ENCODE measurements around the gene SORCS1. TPM values are rescaled to one million over a fixed set of nuclear protein-coding genes. Genes with fewer than 3 reads are reported as not detected.

Gene SORCS1
- total RNA-seq, 2 experiments from 2014 or later: not detected

DNA sequence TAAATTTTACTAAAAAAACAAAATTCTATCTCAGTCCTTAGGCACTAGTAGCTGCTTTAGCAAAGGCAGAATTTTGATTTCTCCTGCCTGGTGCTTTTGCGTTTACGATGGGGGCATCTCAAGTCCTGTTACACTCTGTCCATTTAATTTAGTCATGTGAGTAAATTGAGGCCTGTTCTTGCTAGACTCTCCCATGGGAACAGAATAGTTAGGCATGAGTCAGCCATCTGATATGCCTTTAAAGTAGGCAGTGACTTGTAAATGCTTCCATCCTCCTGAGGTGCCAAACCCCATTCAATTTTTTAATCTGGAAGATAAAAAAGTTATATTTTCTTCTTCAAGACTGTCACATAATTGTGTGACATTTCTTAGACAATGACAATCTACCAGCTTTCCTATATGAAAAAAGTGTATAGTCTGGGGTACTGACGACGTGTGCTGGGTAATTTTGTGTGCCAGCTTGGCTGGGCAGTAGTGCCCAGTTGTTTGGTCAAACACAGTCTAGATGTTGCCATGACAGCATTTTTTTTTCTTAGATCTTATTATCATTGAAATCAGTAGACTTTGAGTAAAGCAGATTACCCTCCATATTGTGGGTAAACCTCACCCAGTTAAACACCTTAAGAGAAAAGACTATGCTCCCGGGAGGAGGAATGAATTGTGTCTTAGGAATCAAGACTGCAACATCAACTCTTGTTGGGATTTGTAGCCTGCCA, 603.4 kb downstream of the SORCS1 start:
- H3K4me1 Mint-ChIP-seq (ENCODE audit: low read depth): no peaks in the 10 kb centered on the region
- H3K27ac Mint-ChIP-seq: no peak overlapping the region
- H3K27me3 Mint-ChIP-seq (ENCODE audit: low read depth): no peaks in the 10 kb centered on the region
- no peak for DNase-seq
- POLR2A ChIA-PET: no interaction called here
- H3K36me3 Mint-ChIP-seq (ENCODE audit: low read depth): no peaks in the 10 kb centered on the region
- no peaks in the 10 kb centered on the region for H3K9me3 Mint-ChIP-seq (ENCODE audit: insufficient read depth)
- no peak overlapping the region for H3K4me3 Mint-ChIP-seq
- ATAC-seq: no peak
- CTCF ChIA-PET: no interaction called here

DNA sequence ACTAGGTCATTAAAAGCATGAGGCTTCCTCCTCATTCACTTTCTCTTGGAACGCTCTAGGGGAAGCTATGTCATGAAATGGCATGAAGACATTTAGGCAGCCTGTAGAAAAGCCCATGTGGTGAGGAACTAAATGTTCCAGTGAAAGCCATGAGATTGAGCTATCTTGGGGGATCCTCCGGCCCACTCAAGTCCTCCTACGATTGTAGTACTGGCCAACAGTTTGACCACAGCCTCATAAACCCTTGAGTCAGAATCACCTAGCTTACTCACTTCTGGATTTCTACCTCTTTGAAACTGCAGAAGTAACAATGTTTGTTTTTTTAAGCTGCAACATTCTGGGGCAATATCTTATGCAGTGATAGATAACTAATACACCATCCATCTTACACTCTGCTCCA, 605.1 kb downstream of the SORCS1 start:
- POLR2A ChIA-PET: no interaction called here
- CTCF ChIA-PET: no interaction called here
- Mint-ChIP-seq H3K4me3 (no peak overlapping the region), H3K9me3 (ENCODE audit: insufficient read depth) (no peaks in the 10 kb centered on the region), H3K4me1 (ENCODE audit: low read depth) (no peaks in the 10 kb centered on the region), H3K27me3 (ENCODE audit: low read depth) (no peaks in the 10 kb centered on the region), H3K27ac (no peak overlapping the region), H3K36me3 (ENCODE audit: low read depth) (no peaks in the 10 kb centered on the region)
- ATAC-seq: no peak
- DNase-seq: no peak

DNA sequence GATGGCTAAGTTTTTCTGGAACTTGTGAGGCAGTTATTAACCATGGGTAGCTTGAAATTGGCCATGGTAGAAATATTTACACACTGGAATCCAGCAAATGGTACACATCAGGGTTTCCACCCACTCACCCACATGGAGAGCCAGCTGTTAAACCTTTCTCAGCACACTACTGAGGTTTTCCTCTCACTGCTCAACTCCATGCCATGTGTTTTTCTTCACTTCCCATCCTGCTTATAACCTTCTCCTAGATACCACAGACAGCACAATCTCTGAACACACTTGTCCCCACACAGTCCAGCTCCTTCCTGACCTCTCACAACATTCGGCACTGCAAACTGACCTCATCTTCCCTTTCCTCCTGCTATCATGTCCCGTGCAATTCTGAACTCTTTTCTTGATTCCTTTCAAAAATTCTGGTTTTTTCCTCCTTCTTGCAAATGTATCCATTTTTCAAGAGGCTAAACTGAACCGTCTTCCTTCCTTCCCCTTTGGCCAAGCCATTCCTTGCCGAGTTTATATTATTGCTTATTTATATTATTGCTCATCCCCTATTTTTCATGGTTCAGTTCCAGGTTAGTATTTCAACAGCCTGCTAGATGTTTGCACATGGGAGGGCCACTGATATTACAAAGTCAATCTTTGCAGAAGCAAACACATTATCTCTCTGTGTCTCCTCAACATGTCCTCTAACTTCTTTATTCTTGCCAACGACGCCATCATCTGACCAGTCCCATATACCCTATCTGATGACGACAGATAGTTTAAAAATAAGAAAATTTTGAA, 606.4 kb downstream of the SORCS1 start:
- Mint-ChIP-seq H3K4me1 (ENCODE audit: low read depth) (no peaks in the 10 kb centered on the region), H3K27me3 (ENCODE audit: low read depth) (no peaks in the 10 kb centered on the region)
- CTCF ChIA-PET: no interaction called here

DNA sequence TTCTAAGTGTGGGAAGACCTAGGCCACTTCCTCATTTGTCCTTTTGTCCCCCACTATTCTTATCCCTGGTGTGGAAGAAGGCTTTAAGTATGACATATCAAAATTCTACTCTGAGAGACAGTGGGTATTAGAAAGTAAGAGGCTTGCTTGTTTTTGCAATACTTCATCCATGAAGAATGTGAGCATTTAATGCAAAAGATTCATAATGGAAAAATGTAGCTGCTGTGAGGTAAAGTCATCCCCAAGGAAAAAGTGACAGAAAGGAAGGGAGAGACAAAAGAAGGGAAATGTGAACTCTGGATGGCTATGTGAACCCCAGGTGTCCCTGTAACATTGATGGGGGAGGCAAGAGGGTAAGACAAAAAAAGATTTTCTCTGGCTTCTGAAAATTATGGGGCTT, 607.5 kb downstream of the SORCS1 start:
- Mint-ChIP-seq H3K4me1 (ENCODE audit: low read depth) (no peaks in the 10 kb centered on the region), H3K36me3 (ENCODE audit: low read depth) (no peaks in the 10 kb centered on the region), H3K27ac (no peak overlapping the region), H3K27me3 (ENCODE audit: low read depth) (no peaks in the 10 kb centered on the region), H3K4me3 (no peak overlapping the region), H3K9me3 (ENCODE audit: insufficient read depth) (no peaks in the 10 kb centered on the region)
- DNase-seq: no peak
- ChIA-PET POLR2A (no interaction called here), CTCF (no interaction called here)
- no peak for ATAC-seq

More for the DNA sequence above, 606.4 kb downstream of the SORCS1 start:
- Mint-ChIP-seq H3K27ac (no peak overlapping the region), H3K4me3 (no peak overlapping the region), H3K36me3 (ENCODE audit: low read depth) (no peaks in the 10 kb centered on the region), H3K9me3 (ENCODE audit: insufficient read depth) (no peaks in the 10 kb centered on the region)
- POLR2A ChIA-PET: no interaction called here
- DNase-seq (no peak), ATAC-seq (no peak)

DNA sequence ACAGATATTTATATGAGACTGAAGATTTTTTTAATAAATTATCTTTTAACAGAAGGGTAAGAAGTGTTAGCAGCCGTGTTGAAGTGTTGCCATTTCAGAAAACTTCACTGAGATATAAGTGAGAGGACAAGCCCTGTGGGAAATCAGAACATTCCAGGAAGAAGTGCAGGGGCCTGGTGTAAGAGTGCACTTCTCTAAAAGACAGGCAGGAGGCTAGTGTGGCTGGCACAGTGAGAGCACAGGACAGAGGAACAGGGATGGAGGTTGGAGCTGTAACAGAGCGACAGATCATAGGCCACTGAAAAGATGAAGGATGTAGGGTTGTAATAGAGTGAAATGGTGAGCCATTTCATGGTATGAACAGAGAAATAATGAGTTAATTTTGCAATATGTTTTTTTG, 608.9 kb downstream of the SORCS1 start:
- CTCF ChIA-PET: no interaction called here
- POLR2A ChIA-PET: no interaction called here
- no peaks in the 10 kb centered on the region for H3K36me3 Mint-ChIP-seq (ENCODE audit: low read depth)
- H3K27ac Mint-ChIP-seq: no peak overlapping the region
- DNase-seq (no peak), ATAC-seq (no peak)
- no peak overlapping the region for H3K4me3 Mint-ChIP-seq
- H3K9me3 Mint-ChIP-seq (ENCODE audit: insufficient read depth): no peaks in the 10 kb centered on the region
- no peaks in the 10 kb centered on the region for H3K4me1 Mint-ChIP-seq (ENCODE audit: low read depth)
- no peaks in the 10 kb centered on the region for H3K27me3 Mint-ChIP-seq (ENCODE audit: low read depth)

DNA sequence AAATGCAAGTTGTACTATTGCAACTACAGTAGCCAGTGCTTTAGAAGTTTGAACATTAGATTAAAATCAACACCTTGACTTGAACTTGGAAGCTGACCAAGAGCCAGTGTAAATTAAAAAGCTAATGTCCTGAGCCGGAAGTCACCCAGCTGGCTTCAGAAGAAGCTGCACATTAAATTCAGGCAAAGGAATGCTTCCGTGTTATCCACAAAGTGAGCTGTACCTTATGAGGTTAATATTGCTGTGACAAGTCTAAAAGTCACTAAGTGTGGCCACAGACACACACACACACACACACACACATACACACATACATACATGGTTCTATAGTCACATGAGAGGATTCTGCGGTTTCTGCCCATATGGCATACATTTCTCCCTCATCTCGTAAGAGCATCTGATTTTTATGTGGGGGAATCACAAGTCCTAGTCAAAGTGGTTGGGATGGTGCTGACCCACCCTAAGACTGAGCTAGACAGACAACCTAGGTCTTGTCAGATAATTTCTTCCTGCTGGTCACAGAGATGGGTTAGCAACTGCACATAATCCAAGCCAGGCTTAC, 612.9 kb downstream of the SORCS1 start:
- no peak for ATAC-seq

DNA sequence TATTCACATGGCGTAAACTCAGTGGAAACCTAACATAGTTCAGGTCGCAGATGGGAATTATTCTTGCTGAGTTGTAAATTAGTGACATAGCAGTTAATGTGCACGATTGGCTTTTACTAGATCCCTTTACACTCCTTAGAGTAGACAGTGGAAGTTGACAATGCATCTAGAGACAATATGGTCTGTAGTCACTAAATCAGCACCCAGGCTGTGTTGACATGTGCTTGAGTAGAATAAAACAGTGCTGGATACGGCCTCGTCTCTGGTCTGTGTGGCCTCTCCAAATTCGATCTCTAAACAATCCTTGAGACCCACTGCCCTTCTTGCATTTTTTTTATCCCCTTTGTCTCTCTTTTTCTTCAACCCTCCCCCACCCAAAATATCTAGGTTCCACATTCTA, 615.7 kb downstream of the SORCS1 start:
- H3K4me1 Mint-ChIP-seq (ENCODE audit: low read depth): no peaks in the 10 kb centered on the region
- ATAC-seq: no peak
- peaks cover 8% of the 10 kb centered on the region for H3K9me3 Mint-ChIP-seq (ENCODE audit: insufficient read depth)
- H3K27me3 Mint-ChIP-seq (ENCODE audit: low read depth): no peaks in the 10 kb centered on the region
- no peaks in the 10 kb centered on the region for H3K36me3 Mint-ChIP-seq (ENCODE audit: low read depth)
- ChIA-PET CTCF (no interaction called here), POLR2A (no interaction called here)
- no peak for DNase-seq
- H3K4me3 Mint-ChIP-seq: no peak overlapping the region
- H3K27ac Mint-ChIP-seq: no peak overlapping the region

More for the DNA sequence above, 612.9 kb downstream of the SORCS1 start:
- Mint-ChIP-seq H3K36me3 (ENCODE audit: low read depth) (no peaks in the 10 kb centered on the region), H3K4me1 (ENCODE audit: low read depth) (no peaks in the 10 kb centered on the region), H3K9me3 (ENCODE audit: insufficient read depth) (peaks cover 8% of the 10 kb centered on the region), H3K27ac (no peak overlapping the region), H3K4me3 (no peak overlapping the region), H3K27me3 (ENCODE audit: low read depth) (no peaks in the 10 kb centered on the region)
- DNase-seq: no peak
- ChIA-PET POLR2A (no interaction called here), CTCF (no interaction called here)

DNA sequence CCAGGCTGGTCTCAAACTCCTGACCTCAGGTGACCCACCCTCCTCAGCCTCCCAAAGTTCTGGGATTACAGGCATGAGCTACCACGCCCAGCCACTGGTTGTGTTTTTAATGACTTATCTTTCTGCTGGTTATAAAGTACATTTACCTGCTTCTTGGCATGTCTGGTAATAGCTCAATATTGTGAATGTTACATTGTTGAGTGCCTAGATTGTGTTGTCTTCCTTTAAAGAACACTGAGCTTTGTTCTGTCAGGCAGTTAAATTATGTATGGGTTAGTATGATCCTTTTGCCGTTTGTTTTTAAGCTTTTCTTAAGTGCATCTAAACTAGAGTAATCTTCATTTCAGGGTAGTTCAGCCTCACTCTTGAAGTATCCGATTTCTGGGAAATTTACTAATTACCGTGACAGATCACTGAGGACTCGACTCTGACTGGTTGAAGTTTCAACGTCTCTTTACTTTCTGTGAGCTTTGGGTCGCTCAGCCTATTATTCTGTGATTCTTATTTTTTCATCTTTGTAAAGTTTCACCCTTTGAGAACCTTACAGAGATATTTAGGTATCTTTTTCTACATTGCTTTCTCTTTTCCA, 617.4 kb downstream of the SORCS1 start:
- no peaks in the 10 kb centered on the region for H3K27me3 Mint-ChIP-seq (ENCODE audit: low read depth)
- DNase-seq (no peak), ATAC-seq (no peak)
- H3K36me3 Mint-ChIP-seq (ENCODE audit: low read depth): no peaks in the 10 kb centered on the region
- ChIA-PET CTCF (no interaction called here), POLR2A (no interaction called here)
- H3K27ac Mint-ChIP-seq: no peak overlapping the region
- no peak overlapping the region for H3K4me3 Mint-ChIP-seq
- H3K9me3 Mint-ChIP-seq (ENCODE audit: insufficient read depth): peaks cover 8% of the 10 kb centered on the region
- H3K4me1 Mint-ChIP-seq (ENCODE audit: low read depth): no peaks in the 10 kb centered on the region

DNA sequence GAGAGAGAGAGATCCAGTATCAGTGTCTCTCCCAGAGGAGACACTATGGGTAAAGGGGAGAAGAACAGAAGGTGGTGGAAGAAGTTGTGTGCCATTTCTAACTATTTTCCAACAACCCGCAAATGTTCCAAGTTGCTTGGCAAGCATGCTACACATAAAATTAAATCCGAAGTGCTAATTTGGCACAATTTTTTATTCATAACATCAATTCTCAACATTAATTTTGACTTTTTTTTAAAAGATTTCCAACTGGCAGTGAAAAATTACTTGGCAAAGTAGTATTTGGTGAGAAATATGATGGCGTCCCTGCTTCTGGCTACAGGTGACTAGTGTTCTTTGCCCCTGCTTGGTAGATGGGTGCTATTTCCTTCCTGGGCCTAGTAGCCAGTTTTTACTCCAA, 622.0 kb downstream of the SORCS1 start:
- DNase-seq (no peak), ATAC-seq (no peak)
- Mint-ChIP-seq H3K9me3 (ENCODE audit: insufficient read depth) (peaks cover 5% of the 10 kb centered on the region), H3K27ac (no peak overlapping the region), H3K36me3 (ENCODE audit: low read depth) (no peaks in the 10 kb centered on the region), H3K27me3 (ENCODE audit: low read depth) (no peaks in the 10 kb centered on the region), H3K4me3 (no peak overlapping the region), H3K4me1 (ENCODE audit: low read depth) (no peaks in the 10 kb centered on the region)
- ChIA-PET CTCF (no interaction called here), POLR2A (no interaction called here)

DNA sequence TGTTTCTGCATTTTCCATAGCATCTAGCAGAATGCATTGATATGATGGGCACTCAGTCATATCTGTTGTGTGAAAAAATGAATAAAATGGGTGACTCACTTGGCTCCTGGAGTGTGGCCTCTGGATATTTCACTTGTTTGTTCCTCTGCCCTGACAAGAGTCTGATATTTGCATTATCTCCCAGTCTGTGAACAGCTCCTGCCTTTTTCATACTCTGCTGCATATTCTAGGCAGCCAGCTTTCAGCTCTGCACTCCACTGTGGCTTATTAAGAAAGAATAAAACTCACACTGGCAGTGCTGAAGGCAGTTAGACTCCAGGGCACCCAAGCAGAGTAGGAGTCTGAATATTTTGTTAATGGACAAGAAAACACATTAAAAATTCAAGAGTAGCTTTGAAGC, 623.9 kb downstream of the SORCS1 start:
- Mint-ChIP-seq H3K27me3 (ENCODE audit: low read depth) (no peaks in the 10 kb centered on the region), H3K4me1 (ENCODE audit: low read depth) (no peaks in the 10 kb centered on the region), H3K27ac (no peak overlapping the region), H3K9me3 (ENCODE audit: insufficient read depth) (no peaks in the 10 kb centered on the region), H3K36me3 (ENCODE audit: low read depth) (no peaks in the 10 kb centered on the region), H3K4me3 (no peak overlapping the region)
- ATAC-seq: no peak
- POLR2A ChIA-PET: no interaction called here
- DNase-seq: no peak
- CTCF ChIA-PET: no interaction called here

DNA sequence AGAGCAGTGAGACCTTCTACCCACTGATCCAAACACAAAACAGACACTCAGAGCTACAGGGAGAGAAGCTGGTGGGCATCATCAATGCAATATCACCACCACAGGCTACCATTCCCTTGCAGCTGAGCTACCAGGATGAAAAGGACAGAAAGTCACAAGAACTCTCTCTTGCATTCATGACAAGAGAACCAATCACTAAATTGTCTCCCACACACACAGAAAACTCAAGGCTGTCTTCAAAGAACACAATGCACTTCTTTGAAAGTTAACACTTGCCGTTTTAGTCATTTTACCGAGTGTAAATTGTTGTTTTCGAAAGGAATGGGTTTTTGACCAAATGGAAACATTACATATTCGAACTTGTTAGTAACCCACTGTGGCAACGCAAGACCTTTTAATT, 626.6 kb downstream of the SORCS1 start:
- no peak for ATAC-seq
- no peaks in the 10 kb centered on the region for H3K9me3 Mint-ChIP-seq (ENCODE audit: insufficient read depth)
- no peak overlapping the region for H3K4me3 Mint-ChIP-seq
- ChIA-PET POLR2A (no interaction called here), CTCF (no interaction called here)
- no peaks in the 10 kb centered on the region for H3K27me3 Mint-ChIP-seq (ENCODE audit: low read depth)
- H3K27ac Mint-ChIP-seq: no peak overlapping the region
- no peak for DNase-seq
- H3K4me1 Mint-ChIP-seq (ENCODE audit: low read depth): no peaks in the 10 kb centered on the region
- H3K36me3 Mint-ChIP-seq (ENCODE audit: low read depth): no peaks in the 10 kb centered on the region

DNA sequence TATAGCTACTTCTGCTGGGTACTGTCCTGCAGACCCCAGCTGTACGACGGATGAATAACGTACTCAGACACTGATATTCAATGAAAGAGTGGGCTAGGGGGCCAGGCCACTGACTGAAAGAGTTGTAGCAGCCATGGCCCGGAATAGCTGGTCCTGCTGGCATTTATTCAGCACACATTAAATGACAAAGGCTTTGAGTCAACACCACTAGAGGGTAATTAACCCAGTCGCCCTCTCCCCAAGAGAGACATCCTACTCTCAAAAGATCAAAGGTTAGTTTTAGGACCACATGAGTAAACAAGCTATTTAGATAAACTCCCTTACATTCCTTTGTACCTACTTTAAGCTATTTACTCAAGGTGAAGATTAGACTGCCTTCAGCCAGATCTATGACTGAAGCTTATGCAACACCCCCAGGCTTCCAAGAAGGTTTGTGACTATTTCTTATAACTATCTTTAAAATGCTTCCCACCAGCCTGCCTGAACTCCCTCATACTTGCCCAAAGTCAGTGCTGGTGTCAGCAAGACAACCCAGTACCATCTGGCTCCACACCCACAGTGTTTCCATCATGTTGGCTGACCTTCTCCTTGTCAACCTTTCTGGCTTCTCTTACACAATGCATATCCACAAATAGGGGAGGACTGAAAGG, 629.1 kb downstream of the SORCS1 start:
- H3K36me3 Mint-ChIP-seq (ENCODE audit: low read depth): no peaks in the 10 kb centered on the region
- H3K27me3 Mint-ChIP-seq (ENCODE audit: low read depth): no peaks in the 10 kb centered on the region
- H3K4me1 Mint-ChIP-seq (ENCODE audit: low read depth): no peaks in the 10 kb centered on the region
- no peaks in the 10 kb centered on the region for H3K9me3 Mint-ChIP-seq (ENCODE audit: insufficient read depth)
- no peak overlapping the region for H3K27ac Mint-ChIP-seq
- no peak overlapping the region for H3K4me3 Mint-ChIP-seq
- DNase-seq (no peak), ATAC-seq (no peak)
- CTCF ChIA-PET: no interaction called here
- POLR2A ChIA-PET: no interaction called here

Data from activated CD8-positive, alpha-beta T cell treated with anti-CD3 and anti-CD28 coated beads, Interleukin-2, amount 10 ng/mL, durations not matched to agents 7 days and 5 days (primary cell).